Stimulated activated CD4-positive, alpha-beta T cell treated with anti-CD3 and anti-CD28 coated beads, Interleukin-2, amount 100 ng/mL, for 4 hours (primary cell): ENCODE data around the gene DARS1.

Experiments used
- DNase-seq: peaks from one replicate; pipeline ENCODE4 v3.0.0-alpha.2; 2020; ENCODE audit warnings: low read depth

DARS1 gene

GRCh38 chr2:135985018-135985825 lies at the start of gene DARS1:
Gene DARS1, minus strand, starts transcription at chr2:135985626. Its CDS starts 158 bp downstream, at chr2:135985468.
- DNase-seq, result peak; percentile 67

- DNase-seq, result no peak
Observed at GRCh38 chr2:136034629-136035028, 49.2 kb upstream of the DARS1 start.

- DNase-seq, result no peak
Observed at GRCh38 chr2:136032817-136033535, 47.5 kb upstream of the DARS1 start.

GRCh38 chr2:136032192-136032591 lies 46.8 kb upstream of the DARS1 start:
- no peak for DNase-seq

GRCh38 chr2:136031711-136032110 lies 46.3 kb upstream of the DARS1 start:
- no peak for DNase-seq

- DNase-seq, result no peak
Observed at GRCh38 chr2:136030406-136030805, 45.0 kb upstream of the DARS1 start.

- no peak for DNase-seq
Observed at GRCh38 chr2:136029149-136029548, 43.7 kb upstream of the DARS1 start.

- DNase-seq, result no peak
Observed at GRCh38 chr2:136028001-136028400, 42.6 kb upstream of the DARS1 start.

GRCh38 chr2:136027112-136027511 lies 41.7 kb upstream of the DARS1 start:
- no peak for DNase-seq

GRCh38 chr2:136025057-136025973 lies 39.9 kb upstream of the DARS1 start:
- peak; percentile 7 for DNase-seq

GRCh38 chr2:136024616-136025015 lies 39.2 kb upstream of the DARS1 start:
- DNase-seq, result no peak

GRCh38 chr2:136024185-136024584 lies 38.8 kb upstream of the DARS1 start:
- DNase-seq, result no peak

- DNase-seq, result no peak
Observed at GRCh38 chr2:136023416-136023815, 38.0 kb upstream of the DARS1 start.

- no peak for DNase-seq
Observed at GRCh38 chr2:136022396-136023146, 37.1 kb upstream of the DARS1 start.

- DNase-seq, result no peak
Observed at GRCh38 chr2:136021976-136022375, 36.5 kb upstream of the DARS1 start.

GRCh38 chr2:136021406-136021805 lies 36.0 kb upstream of the DARS1 start:
- DNase-seq, result no peak

GRCh38 chr2:136020831-136021230 lies 35.4 kb upstream of the DARS1 start:
- no peak for DNase-seq

- DNase-seq, result no peak
Observed at GRCh38 chr2:136019825-136020224, 34.4 kb upstream of the DARS1 start.

GRCh38 chr2:136019306-136019705 lies 33.9 kb upstream of the DARS1 start:
- no peak for DNase-seq

- no peak for DNase-seq
Observed at GRCh38 chr2:136017786-136018185, 32.4 kb upstream of the DARS1 start.

- no peak for DNase-seq
Observed at GRCh38 chr2:136016836-136017235, 31.4 kb upstream of the DARS1 start.

- no peak for DNase-seq
Observed at GRCh38 chr2:136016427-136016826, 31.0 kb upstream of the DARS1 start.
